GM19452 (cell line): ENCODE results near the gene COA4.
A peak's percentile ranks its signal among the peaks of the same experiment; 100 is the strongest.
"Not testable (repeated sequence)": the region's sequence is repeated elsewhere in the genome, so short reads cannot be mapped to it uniquely, and the experiment has no call there.

ENCODE experiments used
- ATAC-seq: cut with Tn5 transposase; IDR thresholded peaks from one replicate; pipeline ENCODE4 v1.9.1; 2021; ENCODE audit not compliant: unreplicated experiment

COA4 gene

GRCh38 chr11:73876424-73877310 lies at the start of gene COA4, which contains the start of gene PAAF1:
Gene COA4, minus strand, starts transcription at chr11:73876846. Its CDS starts 3,468 bp downstream, at chr11:73873378.
Gene PAAF1, plus strand, starts transcription at chr11:73876999. Its CDS starts 23 bp downstream, at chr11:73877022.
- peak; percentile 93 for ATAC-seq

GRCh38 chr11:73921180-73921579 lies 44.5 kb upstream of the COA4 start:
- ATAC-seq = no peak

GRCh38 chr11:73916435-73916834 lies 39.8 kb upstream of the COA4 start:
- no peak for ATAC-seq

- ATAC-seq = no peak
Observed at GRCh38 chr11:73914284-73914683, 37.6 kb upstream of the COA4 start.

- no peak for ATAC-seq
Observed at GRCh38 chr11:73913472-73913871, 36.8 kb upstream of the COA4 start.

GRCh38 chr11:73912026-73912425 lies 35.4 kb upstream of the COA4 start:
- no peak for ATAC-seq

GRCh38 chr11:73907191-73907590 lies 30.5 kb upstream of the COA4 start:
- ATAC-seq = no peak

GRCh38 chr11:73902303-73902702 lies 25.7 kb upstream of the COA4 start:
- ATAC-seq = no peak

GRCh38 chr11:73894725-73895335 lies 18.2 kb upstream of the COA4 start:
- ATAC-seq = no peak

GRCh38 chr11:73893041-73893440 lies 16.4 kb upstream of the COA4 start:
- ATAC-seq = no peak

- ATAC-seq = no peak
Observed at GRCh38 chr11:73889536-73889935, 12.9 kb upstream of the COA4 start.

GRCh38 chr11:73889019-73889418 lies 12.4 kb upstream of the COA4 start:
- ATAC-seq = no peak

GRCh38 chr11:73888244-73888643 lies 11.6 kb upstream of the COA4 start:
- ATAC-seq = no peak

- no peak for ATAC-seq
Observed at GRCh38 chr11:73883856-73884255, 7.2 kb upstream of the COA4 start.

- ATAC-seq = not testable (repeated sequence)
Observed at GRCh38 chr11:73880449-73880848, 3.8 kb upstream of the COA4 start.

GRCh38 chr11:73878771-73879170 lies 2.1 kb upstream of the COA4 start:
- ATAC-seq = no peak

GRCh38 chr11:73875840-73876239 lies 806 bp downstream of the COA4 start:
- ATAC-seq = no peak

- ATAC-seq = no peak
Observed at GRCh38 chr11:73875380-73875779, 1.3 kb downstream of the COA4 start.

GRCh38 chr11:73872749-73873357 lies 3.8 kb downstream of the COA4 start:
- ATAC-seq = no peak

GRCh38 chr11:73870261-73870660 lies 6.4 kb downstream of the COA4 start:
- ATAC-seq = no peak

- ATAC-seq = no peak
Observed at GRCh38 chr11:73869332-73869949, 7.2 kb downstream of the COA4 start.
